ENCODE results near the gene FXYD6. TPM values are rescaled to one million over a fixed set of nuclear protein-coding genes. Genes with fewer than 3 reads are reported as not detected.
"Not testable (repeated sequence)": the region's sequence is repeated elsewhere in the genome, so short reads cannot be mapped to it uniquely, and the experiment has no call there.

Gene FXYD6
- total RNA-seq, 2 donors from 2014 or later: not detected

GRCh38 chr11:117874253-117874909 lies 2.1 kb downstream of the FXYD6 start:
- peak; percentile 12 for DNase-seq (ENCODE audit: low spot score)

DNA sequence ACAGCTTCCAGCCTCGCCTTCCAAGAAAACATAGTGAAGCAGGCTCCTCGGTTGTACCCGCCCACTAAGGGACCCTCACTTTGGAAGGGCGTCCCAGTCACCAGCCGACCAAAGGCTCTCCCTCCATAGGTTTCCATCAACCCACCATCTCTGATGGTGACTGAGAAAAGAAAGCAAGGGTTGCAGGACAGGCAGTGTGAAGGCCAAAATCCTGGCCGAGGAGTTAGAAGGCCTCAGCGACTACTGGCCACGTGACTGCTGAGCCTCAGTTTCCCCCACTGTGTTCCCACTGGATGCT lies 2.7 kb downstream of the FXYD6 start:
- Mint-ChIP-seq H3K27me3 (peaks cover 48 to 63% of the 10 kb centered on the region in 2 donors), H3K4me3 (no peak overlapping the region), H3K27ac (no peak overlapping the region), H3K4me1 (ENCODE audit: low read depth in 2 of 2) (peaks cover 16 to 19% of the 10 kb centered on the region in 2 donors), H3K36me3 (peaks cover 6% of the 10 kb centered on the region), H3K9me3 (no peaks in the 10 kb centered on the region)
- DNase-seq (ENCODE audit: low spot score) (no peak), ATAC-seq (no peak)

More at GRCh38 chr11:117874253-117874909, 2.1 kb downstream of the FXYD6 start:
- H3K4me1 Mint-ChIP-seq (ENCODE audit: low read depth in 2 of 2): peaks cover 16 to 19% of the 10 kb centered on the region in 2 donors
- H3K4me3 Mint-ChIP-seq: no peak overlapping the region
- no peak for ATAC-seq
- no peaks in the 10 kb centered on the region for H3K9me3 Mint-ChIP-seq
- peaks cover 6% of the 10 kb centered on the region for H3K36me3 Mint-ChIP-seq
- peaks cover 52 to 67% of the 10 kb centered on the region in 2 donors for H3K27me3 Mint-ChIP-seq
- no peak overlapping the region for H3K27ac Mint-ChIP-seq

DNA sequence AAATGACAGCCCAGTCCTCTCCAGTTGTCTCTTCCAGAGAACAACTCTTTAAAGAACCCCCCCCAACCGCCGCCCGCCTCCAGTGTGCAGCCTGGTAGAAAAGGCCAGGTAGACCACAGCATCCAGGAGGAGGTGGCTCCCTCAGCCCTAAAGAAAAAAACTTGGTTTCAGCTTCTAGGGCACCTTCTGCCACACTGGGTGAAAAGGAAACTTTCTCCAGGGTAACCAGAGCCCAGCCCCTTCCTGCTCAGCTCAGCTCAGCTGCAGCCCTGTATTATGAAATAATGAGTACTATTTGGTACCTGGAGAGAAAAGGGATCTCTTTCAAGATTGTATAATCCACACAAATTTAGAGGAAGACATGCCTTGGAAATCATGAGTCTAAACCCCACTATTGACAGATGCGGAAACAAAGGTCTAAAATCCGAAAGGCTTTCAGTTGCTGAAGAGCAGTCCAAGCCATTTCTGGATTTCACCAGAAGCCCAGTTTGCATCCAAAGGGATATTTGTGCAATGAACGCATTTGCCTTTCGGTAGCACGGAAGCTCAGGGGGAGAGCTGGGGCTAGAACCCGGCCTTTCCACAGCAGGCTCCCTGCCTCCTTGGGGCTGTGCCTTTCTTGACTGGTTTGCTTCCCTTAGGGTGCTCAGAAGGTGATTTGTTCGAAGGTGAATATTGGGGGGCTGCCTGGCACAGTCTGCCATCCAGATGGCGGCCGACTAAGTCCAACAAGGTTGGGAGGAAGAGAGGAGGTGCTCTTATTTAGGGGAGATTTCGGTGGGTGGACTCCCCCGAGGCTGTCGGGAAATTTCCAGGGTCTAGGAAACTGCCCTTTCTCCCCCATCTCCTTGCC lies 3.3 kb downstream of the FXYD6 start:
- no peak overlapping the region for H3K27ac Mint-ChIP-seq
- no peak overlapping the region for H3K4me3 Mint-ChIP-seq
- H3K4me1 Mint-ChIP-seq (ENCODE audit: low read depth in 2 of 2): peaks cover 16 to 19% of the 10 kb centered on the region in 2 donors
- no peaks in the 10 kb centered on the region for H3K9me3 Mint-ChIP-seq
- H3K36me3 Mint-ChIP-seq: peaks cover 6% of the 10 kb centered on the region
- peaks cover 45 to 61% of the 10 kb centered on the region in 2 donors for H3K27me3 Mint-ChIP-seq
- no peak for ATAC-seq
- DNase-seq (ENCODE audit: low spot score): no peak

DNA sequence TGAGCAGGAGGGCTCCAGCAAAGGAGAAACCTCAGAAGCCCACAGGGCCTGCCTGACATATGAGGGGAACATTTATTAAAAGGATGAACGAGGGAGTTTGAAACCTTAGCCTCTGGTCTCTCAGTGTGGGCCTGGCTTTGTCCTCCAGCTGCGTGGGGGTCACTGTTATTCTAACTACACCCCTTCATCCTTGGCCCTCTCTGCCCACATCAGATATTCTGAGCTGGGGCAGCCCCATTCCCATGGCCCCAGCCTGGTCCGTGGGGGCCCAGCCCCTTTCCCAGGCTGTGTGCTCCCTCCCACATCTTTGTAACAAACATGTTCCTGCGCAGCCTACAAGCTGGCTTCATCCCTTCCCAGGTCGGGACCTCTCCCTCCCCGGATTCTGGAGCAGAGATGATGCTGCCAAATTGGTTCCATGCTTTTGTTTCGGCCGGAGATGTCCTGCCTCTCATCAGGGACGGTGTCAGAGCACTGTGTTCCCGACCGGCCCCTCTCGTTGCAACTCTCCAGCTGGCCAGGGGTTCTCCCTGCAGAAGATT lies 4.0 kb downstream of the FXYD6 start:
- H3K27me3 Mint-ChIP-seq: peaks cover 43 to 61% of the 10 kb centered on the region in 2 donors

GRCh38 chr11:117871784-117872183 lies 4.7 kb downstream of the FXYD6 start:
- H3K27me3 Mint-ChIP-seq: peaks cover 39 to 58% of the 10 kb centered on the region in 2 donors
- H3K9me3 Mint-ChIP-seq: no peaks in the 10 kb centered on the region
- ATAC-seq (no peak), DNase-seq (ENCODE audit: low spot score) (no peak)
- H3K27ac Mint-ChIP-seq: no peak overlapping the region
- H3K4me3 Mint-ChIP-seq: no peak overlapping the region
- peaks cover 6% of the 10 kb centered on the region for H3K36me3 Mint-ChIP-seq
- peaks cover 16 to 19% of the 10 kb centered on the region in 2 donors for H3K4me1 Mint-ChIP-seq (ENCODE audit: low read depth in 2 of 2)

More for the DNA sequence above, 4.0 kb downstream of the FXYD6 start:
- Mint-ChIP-seq H3K9me3 (no peaks in the 10 kb centered on the region), H3K4me3 (no peak overlapping the region), H3K27ac (no peak overlapping the region), H3K36me3 (peaks cover 6% of the 10 kb centered on the region), H3K4me1 (ENCODE audit: low read depth in 2 of 2) (peaks cover 16 to 19% of the 10 kb centered on the region in 2 donors)
- DNase-seq (ENCODE audit: low spot score) (no peak), ATAC-seq (no peak)

DNA sequence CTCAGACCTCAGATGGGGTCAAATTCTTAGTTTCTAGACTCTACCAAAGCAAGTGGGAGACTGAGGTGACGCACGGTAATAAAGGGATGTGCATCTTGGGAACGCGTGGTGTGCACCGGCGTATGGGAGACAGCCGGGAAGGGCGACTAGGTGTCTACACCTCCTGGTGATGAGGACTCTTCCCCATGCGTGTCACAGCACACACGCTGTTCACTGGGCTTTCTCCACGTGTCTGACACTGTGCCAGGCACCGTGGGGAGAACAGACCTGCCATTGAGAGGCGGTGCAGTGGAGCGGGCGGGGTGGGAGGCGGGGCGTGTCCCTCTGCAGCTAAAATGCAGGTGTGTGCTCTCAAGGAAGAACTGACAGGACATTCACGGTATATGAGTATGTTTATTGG lies 5.3 kb downstream of the FXYD6 start:
- no peak overlapping the region for H3K4me3 Mint-ChIP-seq
- no peak for ATAC-seq
- no peak for DNase-seq (ENCODE audit: low spot score)
- H3K9me3 Mint-ChIP-seq: no peaks in the 10 kb centered on the region
- H3K27me3 Mint-ChIP-seq: peaks cover 37 to 55% of the 10 kb centered on the region in 2 donors
- no peak overlapping the region for H3K27ac Mint-ChIP-seq
- peaks cover 15 to 18% of the 10 kb centered on the region in 2 donors for H3K4me1 Mint-ChIP-seq (ENCODE audit: low read depth in 2 of 2)
- peaks cover 6% of the 10 kb centered on the region for H3K36me3 Mint-ChIP-seq

GRCh38 chr11:117870103-117870952 lies 6.1 kb downstream of the FXYD6 start:
- H3K4me3 Mint-ChIP-seq: no peak overlapping the region
- H3K4me1 Mint-ChIP-seq (ENCODE audit: low read depth in 2 of 2): peaks cover 6 to 13% of the 10 kb centered on the region in 2 donors
- H3K36me3 Mint-ChIP-seq: peaks cover 6% of the 10 kb centered on the region
- peak in 1 of 2 donors; percentile 3 for ATAC-seq
- no peak for DNase-seq (ENCODE audit: low spot score)
- H3K9me3 Mint-ChIP-seq: no peaks in the 10 kb centered on the region
- no peak overlapping the region for H3K27ac Mint-ChIP-seq
- H3K27me3 Mint-ChIP-seq: peaks cover 32 to 46% of the 10 kb centered on the region in 2 donors

DNA sequence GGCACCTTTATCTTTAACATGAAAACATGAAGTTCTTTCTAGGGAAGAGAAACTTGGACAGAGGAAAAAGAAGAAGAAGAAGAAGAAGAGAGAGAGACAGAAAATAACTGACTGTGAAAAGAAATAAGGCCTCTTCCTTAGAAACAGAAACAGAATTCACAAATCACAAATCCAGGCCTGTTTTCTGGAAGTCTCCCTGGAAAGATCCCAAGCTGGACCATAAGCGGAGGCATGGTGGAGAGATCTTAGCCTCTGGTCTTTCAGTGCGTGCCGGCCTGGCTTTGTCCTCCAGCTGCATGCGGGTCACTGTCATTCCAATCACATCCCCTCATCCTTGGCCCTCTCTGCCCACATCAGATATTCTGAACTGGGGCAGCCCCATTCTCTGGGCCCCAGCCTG lies 6.9 kb downstream of the FXYD6 start:
- H3K4me1 Mint-ChIP-seq (ENCODE audit: low read depth in 2 of 2): peaks cover 0 to 8% of the 10 kb centered on the region in 2 donors
- H3K27ac Mint-ChIP-seq: no peak overlapping the region
- ATAC-seq: no peak
- H3K27me3 Mint-ChIP-seq: peaks cover 29 to 39% of the 10 kb centered on the region in 2 donors
- no peaks in the 10 kb centered on the region for H3K9me3 Mint-ChIP-seq
- DNase-seq (ENCODE audit: low spot score): no peak
- no peak overlapping the region for H3K4me3 Mint-ChIP-seq
- no peaks in the 10 kb centered on the region for H3K36me3 Mint-ChIP-seq

GRCh38 chr11:117868815-117869561 lies 7.5 kb downstream of the FXYD6 start:
- Mint-ChIP-seq H3K9me3 (no peaks in the 10 kb centered on the region), H3K27me3 (peaks cover 27 to 34% of the 10 kb centered on the region in 2 donors), H3K36me3 (no peaks in the 10 kb centered on the region), H3K4me3 (no peak overlapping the region), H3K4me1 (ENCODE audit: low read depth in 2 of 2) (peaks cover 0 to 6% of the 10 kb centered on the region in 2 donors), H3K27ac (no peak overlapping the region)
- ATAC-seq (no peak), DNase-seq (ENCODE audit: low spot score) (no peak)

- H3K27me3 Mint-ChIP-seq: peaks cover 19 to 25% of the 10 kb centered on the region in 2 donors
- DNase-seq (ENCODE audit: low spot score) (no peak), ATAC-seq (no peak)
- no peak overlapping the region for H3K4me3 Mint-ChIP-seq
- peaks cover 0 to 1% of the 10 kb centered on the region in 2 donors for H3K4me1 Mint-ChIP-seq (ENCODE audit: low read depth in 2 of 2)
- H3K36me3 Mint-ChIP-seq: no peaks in the 10 kb centered on the region
- no peak overlapping the region for H3K27ac Mint-ChIP-seq
- H3K9me3 Mint-ChIP-seq: no peaks in the 10 kb centered on the region
Measured at GRCh38 chr11:117868088-117868487, 8.4 kb downstream of the FXYD6 start.

DNA sequence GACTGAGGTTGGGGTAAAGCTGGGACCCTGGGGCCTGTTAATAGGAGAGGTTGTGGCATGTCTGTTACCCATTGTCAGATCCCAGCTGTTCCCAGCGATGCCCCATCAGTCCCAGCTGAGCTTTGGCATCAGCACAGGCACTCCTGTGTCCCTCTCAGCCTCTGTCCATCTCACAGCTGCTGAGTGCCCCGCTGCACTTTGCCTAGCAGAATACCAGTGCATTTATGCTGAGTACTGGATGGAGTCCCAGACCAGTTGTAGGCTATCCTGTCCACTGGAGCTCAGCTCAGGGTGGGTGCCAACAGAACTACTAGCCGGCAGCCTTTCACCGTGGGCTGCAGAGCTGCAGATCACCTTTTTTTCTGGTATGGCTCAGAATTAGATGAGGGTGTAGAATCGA lies 9.9 kb downstream of the FXYD6 start:
- H3K27me3 Mint-ChIP-seq: peaks cover 14 to 15% of the 10 kb centered on the region in 2 donors
- no peak for DNase-seq (ENCODE audit: low spot score)
- H3K4me3 Mint-ChIP-seq: no peak overlapping the region
- no peak for ATAC-seq
- no peaks in the 10 kb centered on the region for H3K9me3 Mint-ChIP-seq
- no peaks in the 10 kb centered on the region for H3K36me3 Mint-ChIP-seq
- peaks cover 3 to 5% of the 10 kb centered on the region in 2 donors for H3K4me1 Mint-ChIP-seq (ENCODE audit: low read depth in 2 of 2)
- no peak overlapping the region for H3K27ac Mint-ChIP-seq

- not testable (repeated sequence) for H3K36me3 Mint-ChIP-seq; H3K9me3 Mint-ChIP-seq; H3K4me1 Mint-ChIP-seq (ENCODE audit: low read depth in 2 of 2); H3K27ac Mint-ChIP-seq; H3K4me3 Mint-ChIP-seq; ATAC-seq; DNase-seq (ENCODE audit: low spot score)
- H3K27me3 Mint-ChIP-seq: peaks cover 15 to 17% of the 10 kb centered on the region in 2 donors
Measured at GRCh38 chr11:117865546-117865945, 10.9 kb downstream of the FXYD6 start.

- DNase-seq (ENCODE audit: low spot score) (no peak), ATAC-seq (no peak)
- Mint-ChIP-seq H3K4me3 (no peak overlapping the region), H3K27ac (no peak overlapping the region), H3K36me3 (no peaks in the 10 kb centered on the region), H3K9me3 (no peaks in the 10 kb centered on the region), H3K4me1 (ENCODE audit: low read depth in 2 of 2) (peaks cover 3 to 5% of the 10 kb centered on the region in 2 donors), H3K27me3 (peaks cover 13 to 16% of the 10 kb centered on the region in 2 donors)
Measured at GRCh38 chr11:117863383-117863782, 13.1 kb downstream of the FXYD6 start.

Data from natural killer cell treated with Interleukin-12 subunit alpha and Interleukin-12 subunit beta and Interleukin-15 and Interleukin-18, amount 100 ng/mL, for 72 hours (primary cell).